Esophagus muscularis mucosa (tissue), 4 donors: ENCODE results near the gene TXNRD3. TPM values are rescaled to one million over a fixed set of nuclear protein-coding genes. Genes with fewer than 3 reads are reported as not detected.
A peak's percentile ranks its signal among the peaks of the same experiment; 100 is the strongest.

ENCODE experiments used
- DNase-seq: peaks from one replicate; pipeline ENCODE4 v3.0.0-alpha.2; 2017; ENCODE audit errors: extremely low spot score
- H3K27ac ChIP-seq, 4 donors: fragments of 200-600 bp; sonication (generic); replicated peaks in 1 of 4; 1 replicate in 3 of 4; 2 replicates in 1 of 4; pipeline ENCODE4 v1.5.1; 2016 to 2019; ENCODE audit warnings: mild to moderate bottlenecking in 1 of 4
- H3K27me3 ChIP-seq, 4 donors: fragments of 200-600 bp; sonication (generic); one replicate each; pipeline versions ENCODE4 v1.5.1 to v1.6.0; 2016 to 2019
- H3K36me3 ChIP-seq, 4 donors: fragments of 200-600 bp; sonication (generic); one replicate each; pipeline ENCODE4 v1.5.1; 2016 to 2019
- H3K4me1 ChIP-seq, 4 donors: fragments of 200-600 bp; sonication (generic); one replicate each; pipeline ENCODE4 v1.5.1; 2016 to 2019
- H3K4me3 ChIP-seq, 4 donors: fragments of 200-600 bp; sonication (generic); 1 replicate in 2 of 4; 2 replicates in 2 of 4; pipeline ENCODE4 v1.5.1; 2016 to 2019; ENCODE audit warnings: mild to moderate bottlenecking in 4 of 4, moderate library complexity in 1 of 4
- H3K9me3 ChIP-seq, 4 donors: fragments of 200-600 bp; sonication (generic); 1 replicate in 3 of 4; 2 replicates in 1 of 4; pipeline ENCODE4 v1.5.1; 2016 to 2019
- CTCF ChIP-seq, 3 experiments: fragments of 200-600 bp in 2 of 3; fragments of 450-650 bp in 1 of 3; sonication (generic) in 2 of 3; IDR thresholded peaks; one replicate each; pipeline ENCODE4 v1.5.1; 2017 to 2019; ENCODE audit warnings: antibody characterized with exemption in 3 of 3, mild to moderate bottlenecking in 2 of 3, moderate library complexity in 1 of 3
- EP300 ChIP-seq: sonication (generic); formaldehyde crosslinking; IDR thresholded peaks from one replicate; pipeline ENCODE4 v1.6.1; 2017; ENCODE audit warnings: antibody characterized with exemption
- POLR2A ChIP-seq: fragments of 450-650 bp; IDR thresholded peaks from one replicate; pipeline ENCODE4 v1.6.1; 2017; ENCODE audit warnings: antibody characterized with exemption, moderate library complexity, mild to moderate bottlenecking, low read depth
- POLR2AphosphoS5 ChIP-seq, 2 donors: sonication (generic); formaldehyde crosslinking; IDR thresholded peaks; one replicate each; pipeline ENCODE4 v1.6.1; 2017; ENCODE audit warnings: antibody characterized with exemption in 2 of 2
- WGBS: methylation state at CpG from one replicate; pipeline ENCODE4 v1.1.5; 2018; 5-methylcytosine and 5-hydroxymethylcytosine counted together
- intact Hi-C: fragments of 100-400 bp; cut with DNase I; formaldehyde crosslinking; loops from one replicate; pipeline ENCODE4 v1.15.1; 2023
- total RNA-seq, 4 donors: library from RNA; depleted of rRNA; stranded (reverse); fragments of >200 nt; gene quantifications; one replicate each; pipeline versions ENCODE4 v1.1.0 to v1.2.1, GENCODE V29; 2016

TXNRD3 gene
- total RNA-seq, 4 donors from 2014 or later = 12.8 to 23.7 (median 18.7) TPM

DNA sequence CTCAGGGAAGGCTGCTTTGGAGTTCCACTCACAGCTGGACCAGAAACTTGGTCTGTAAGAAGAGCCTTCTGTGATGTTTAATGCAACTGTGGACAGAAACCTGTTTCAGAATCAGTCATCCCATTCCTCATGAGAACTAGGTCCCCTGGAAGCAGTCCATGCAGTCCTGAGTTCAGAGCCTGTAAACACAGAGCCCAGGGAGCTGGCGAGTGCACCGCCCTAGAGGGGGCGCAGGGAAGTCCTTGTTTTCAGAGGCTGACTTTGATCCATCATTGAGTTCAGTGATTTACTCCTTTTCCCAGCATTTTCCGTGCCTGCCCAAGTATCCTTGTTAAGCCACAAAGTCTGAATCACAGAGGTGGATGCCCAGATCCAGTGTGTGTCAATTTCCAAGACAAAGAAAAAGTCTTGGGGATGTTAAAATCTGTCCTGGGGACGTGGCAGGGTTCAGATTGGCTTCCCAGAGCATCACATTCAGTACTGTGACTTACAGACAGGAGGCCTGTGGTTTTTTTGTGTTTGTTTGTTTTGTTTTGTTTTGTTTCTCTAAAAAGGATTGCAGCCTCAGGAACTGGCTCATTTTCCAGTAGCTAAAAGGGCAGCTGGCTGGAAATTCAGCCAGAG is 9.8 kb upstream of the TXNRD3 start:
- 61% methylated on average over 5 of the region's 5 CpGs for WGBS
- H3K4me3 ChIP-seq = no peak overlapping the region
- DNase-seq = peak; percentile 80
- intact Hi-C loops = no loop called here
- H3K36me3 ChIP-seq = no peaks in the 10 kb centered on the region
- no peak overlapping the region for H3K27ac ChIP-seq
- peaks cover 0 to 48% (median 0%) of the 10 kb centered on the region in 4 donors for H3K27me3 ChIP-seq
- H3K4me1 ChIP-seq = no peaks in the 10 kb centered on the region
- H3K9me3 ChIP-seq = no peaks in the 10 kb centered on the region
- TF ChIP-seq POLR2A (no peak), CTCF (IDR thresholded peaks at IDR 0.05) (no peak), EP300 (no peak), POLR2AphosphoS5 (IDR thresholded peaks at IDR 0.05) (no peak)

GRCh38 chr3:126663750-126664149 is 8.8 kb upstream of the TXNRD3 start:
- TF ChIP-seq CTCF (IDR thresholded peaks at IDR 0.05) = no peak
- no peak for TF ChIP-seq EP300
- no peak for TF ChIP-seq POLR2AphosphoS5 (IDR thresholded peaks at IDR 0.05)
- TF ChIP-seq POLR2A = no peak
- Histone ChIP-seq H3K36me3 (no peaks in the 10 kb centered on the region), H3K27ac (no peak overlapping the region), H3K4me1 (no peaks in the 10 kb centered on the region), H3K27me3 (peaks cover 0 to 56% (median 0%) of the 10 kb centered on the region in 4 donors), H3K9me3 (no peaks in the 10 kb centered on the region), H3K4me3 (no peak overlapping the region)
- DNase-seq = peak; percentile 81
- 88% methylated on average over 5 of the region's 8 CpGs for WGBS
- intact Hi-C loops = no loop called here

DNA sequence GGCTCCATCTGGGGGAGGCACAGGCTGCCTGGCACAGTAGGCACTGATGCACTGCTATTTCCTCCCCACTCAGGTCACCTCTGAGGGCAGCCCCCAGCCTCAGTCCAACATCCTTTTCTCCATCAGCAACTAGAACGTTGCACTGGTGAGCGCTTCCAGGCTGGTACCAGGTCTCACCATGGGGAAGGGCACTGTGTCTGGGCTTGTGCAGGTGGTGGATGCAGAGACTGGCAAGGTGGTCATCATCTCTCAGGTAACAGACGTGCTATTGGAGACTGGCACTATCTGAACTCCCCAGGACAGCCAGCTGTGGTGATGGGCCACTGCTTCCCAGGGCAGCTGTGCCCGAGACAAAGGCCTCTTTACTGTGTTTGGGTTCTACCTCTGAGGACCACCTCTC is 8.3 kb upstream of the TXNRD3 start:
- TF ChIP-seq EP300 = no peak
- no peak for TF ChIP-seq POLR2AphosphoS5 (IDR thresholded peaks at IDR 0.05)
- no peaks in the 10 kb centered on the region for H3K4me1 ChIP-seq
- peaks cover 0 to 60% (median 0%) of the 10 kb centered on the region in 4 donors for H3K27me3 ChIP-seq
- intact Hi-C loops = no loop called here
- H3K9me3 ChIP-seq = no peaks in the 10 kb centered on the region
- no peak for DNase-seq
- no peak overlapping the region for H3K27ac ChIP-seq
- H3K4me3 ChIP-seq = no peak overlapping the region
- whole genome bisulfite sequencing = 80% methylated on average over 1 of the region's 4 CpGs
- no peaks in the 10 kb centered on the region for H3K36me3 ChIP-seq

- Histone ChIP-seq H3K4me1 (no peaks in the 10 kb centered on the region), H3K27ac (no peak overlapping the region), H3K36me3 (no peaks in the 10 kb centered on the region), H3K9me3 (no peaks in the 10 kb centered on the region), H3K4me3 (no peak overlapping the region), H3K27me3 (peaks cover 0 to 69% (median 0%) of the 10 kb centered on the region in 4 donors)
- 74% methylated on average over 8 of the region's 11 CpGs for WGBS
- intact Hi-C loops = no loop called here
- peak; percentile 75 for DNase-seq
- TF ChIP-seq POLR2AphosphoS5 (IDR thresholded peaks at IDR 0.05) = no peak
- TF ChIP-seq EP300 = no peak
- TF ChIP-seq POLR2A = no peak
- no peak for TF ChIP-seq CTCF (IDR thresholded peaks at IDR 0.05)
Measured at GRCh38 chr3:126661532-126662364, 6.8 kb upstream of the TXNRD3 start.
